Stimulated activated CD4-positive, alpha-beta T cell treated with anti-CD3 and anti-CD28 coated beads, Interleukin-1b, Interleukin-23, amount 100 ng/mL, for 48 hours (primary cell): Measurements from ENCODE around the gene PKD1L1.

Source experiments
- DNase-seq: peaks from one replicate; pipeline ENCODE4 v3.0.0-alpha.2; 2020

PKD1L1 gene

GRCh38 chr7:47852330-47853245 is 95.7 kb downstream of the PKD1L1 start:
- DNase-seq = no peak

- no peak for DNase-seq
Measured at GRCh38 chr7:47847207-47847606, 101.1 kb downstream of the PKD1L1 start.

GRCh38 chr7:47846138-47846836 is 102.0 kb downstream of the PKD1L1 start:
- DNase-seq = no peak

- DNase-seq = no peak
Measured at GRCh38 chr7:47844311-47844710, 104.0 kb downstream of the PKD1L1 start.

- no peak for DNase-seq
Measured at GRCh38 chr7:47843291-47843690, 105.0 kb downstream of the PKD1L1 start.

- DNase-seq = no peak
Measured at GRCh38 chr7:47839381-47839780, 108.9 kb downstream of the PKD1L1 start.

GRCh38 chr7:47837826-47838225 is 110.4 kb downstream of the PKD1L1 start:
- DNase-seq = no peak

- no peak for DNase-seq
Measured at GRCh38 chr7:47836503-47837202, 111.6 kb downstream of the PKD1L1 start.

- no peak for DNase-seq
Measured at GRCh38 chr7:47836080-47836479, 112.2 kb downstream of the PKD1L1 start.

GRCh38 chr7:47833211-47833610 is 115.1 kb downstream of the PKD1L1 start:
- no peak for DNase-seq

GRCh38 chr7:47832105-47832715 is 116.1 kb downstream of the PKD1L1 start:
- DNase-seq = no peak

GRCh38 chr7:47830015-47830414 is 118.3 kb downstream of the PKD1L1 start:
- no peak for DNase-seq

- DNase-seq = no peak
Measured at GRCh38 chr7:47827871-47828270, 120.4 kb downstream of the PKD1L1 start.

GRCh38 chr7:47827351-47827756 is 120.9 kb downstream of the PKD1L1 start:
- DNase-seq = no peak

GRCh38 chr7:47826754-47827153 is 121.5 kb downstream of the PKD1L1 start:
- no peak for DNase-seq

GRCh38 chr7:47819607-47819920 is 128.7 kb downstream of the PKD1L1 start:
- DNase-seq = no peak

- peak; percentile 25 for DNase-seq
Measured at GRCh38 chr7:47818796-47819606, 129.3 kb downstream of the PKD1L1 start.

GRCh38 chr7:47817917-47818316 is 130.3 kb downstream of the PKD1L1 start:
- DNase-seq = no peak

GRCh38 chr7:47816647-47817046 is 131.6 kb downstream of the PKD1L1 start:
- no peak for DNase-seq

GRCh38 chr7:47815867-47816266 is 132.4 kb downstream of the PKD1L1 start:
- DNase-seq = no peak

- DNase-seq = no peak
Measured at GRCh38 chr7:47814905-47815613, 133.2 kb downstream of the PKD1L1 start.
